Stimulated activated CD8-positive, alpha-beta memory T cell treated with anti-CD3 and anti-CD28 coated beads, Interleukin-12 subunit alpha, Interleukin-12 subunit beta, amount 100 ng/mL, for 1 hour (primary cell): ENCODE results near the gene B4GALNT4.
"Not testable (repeated sequence)": the region's sequence is repeated elsewhere in the genome, so short reads cannot be mapped to it uniquely, and the experiment has no call there.

ENCODE experiments used
- DNase-seq: peaks from one replicate; pipeline ENCODE4 v3.0.0-alpha.2; 2020; ENCODE audit warnings: low read depth

B4GALNT4 gene

GRCh38 chr11:376531-377173 is 7.4 kb downstream of the B4GALNT4 start:
- no peak for DNase-seq

GRCh38 chr11:377174-377865 is 8.0 kb downstream of the B4GALNT4 start:
- DNase-seq: no peak

GRCh38 chr11:377883-378500 is 8.7 kb downstream of the B4GALNT4 start:
- DNase-seq: no peak

- no peak for DNase-seq
Observed at GRCh38 chr11:379205-380094, 10.2 kb downstream of the B4GALNT4 start.

GRCh38 chr11:380095-380480 is 10.8 kb downstream of the B4GALNT4 start:
- DNase-seq: no peak

GRCh38 chr11:380491-380890 is 11.2 kb downstream of the B4GALNT4 start:
- no peak for DNase-seq

GRCh38 chr11:380996-381395 is 11.7 kb downstream of the B4GALNT4 start:
- DNase-seq: no peak

GRCh38 chr11:381501-382072 is 12.3 kb downstream of the B4GALNT4 start:
- no peak for DNase-seq

GRCh38 chr11:382081-382629 is 12.9 kb downstream of the B4GALNT4 start:
- DNase-seq: no peak

- DNase-seq: no peak
Observed at GRCh38 chr11:383431-383830, 14.1 kb downstream of the B4GALNT4 start.

- DNase-seq: no peak
Observed at GRCh38 chr11:384511-384910, 15.2 kb downstream of the B4GALNT4 start.

- no peak for DNase-seq
Observed at GRCh38 chr11:385594-386351, 16.5 kb downstream of the B4GALNT4 start.

GRCh38 chr11:386483-386882 is 17.2 kb downstream of the B4GALNT4 start:
- no peak for DNase-seq

- DNase-seq: no peak
Observed at GRCh38 chr11:387193-387793, 18.0 kb downstream of the B4GALNT4 start.

GRCh38 chr11:389369-389768 is 20.1 kb downstream of the B4GALNT4 start:
- not testable (repeated sequence) for DNase-seq

- no peak for DNase-seq
Observed at GRCh38 chr11:390175-390574, 20.9 kb downstream of the B4GALNT4 start.

- no peak for DNase-seq
Observed at GRCh38 chr11:391117-392017, 22.1 kb downstream of the B4GALNT4 start.

- DNase-seq: no peak
Observed at GRCh38 chr11:392102-392777, 22.9 kb downstream of the B4GALNT4 start.
